PC-9 (cell line): ENCODE results near the gene TAP2. TPM values are rescaled to one million over a fixed set of nuclear protein-coding genes. Genes with fewer than 3 reads are reported as not detected.

Experiments
- BruUV-seq: library from RNA; stranded (reverse); fragments of 400-500 nt; replicated peaks from 2 replicates; lab custom pipeline; 2021; lab: Mats Ljungman, UMichigan
- CTCF ChIA-PET: fragments of 300-600 bp; sonication (Branson Sonifier 250); formaldehyde crosslinking; loops from one replicate; lab custom pipeline; 2022; ENCODE audit warnings: antibody characterized with exemption; lab: Charles Lee
- POLR2A ChIA-PET: fragments of 300-600 bp; sonication (Branson Sonifier 250); formaldehyde crosslinking; loops from one replicate; lab custom pipeline; 2022; ENCODE audit warnings: antibody characterized with exemption; ENCODE audit not compliant: unreplicated experiment; lab: Charles Lee
- DNase-seq, 2 experiments: peaks; one replicate each; pipeline versions ENCODE4 v3.0.0 to v3.0.0-alpha.2; 2015 to 2022; ENCODE audit warnings: mixed read lengths in 1 of 2
- H2AFZ ChIP-seq: fragments of 200-600 bp; sonication (generic); 2 replicates; pipeline ENCODE4 v1.8.1; 2017; ENCODE audit warnings: antibody characterized with exemption
- H3F3A ChIP-seq: fragments of 200-600 bp; sonication (generic); 2 replicates; pipeline ENCODE4 v1.8.1; 2017; ENCODE audit warnings: antibody characterized with exemption, mild to moderate bottlenecking, low read depth; ENCODE audit not compliant: insufficient read depth
- H3K27ac ChIP-seq: fragments of 200-600 bp; sonication (generic); 2 replicates; pipeline ENCODE4 v1.6.1; 2016; ENCODE audit warnings: mixed run types
- H3K27me3 ChIP-seq: fragments of 200-600 bp; sonication (generic); 2 replicates; pipeline ENCODE4 v1.6.1; 2016; ENCODE audit warnings: low read depth, mixed run types; ENCODE audit not compliant: insufficient read depth
- H3K36me3 ChIP-seq: fragments of 200-600 bp; sonication (generic); 2 replicates; pipeline ENCODE4 v1.6.1; 2016; ENCODE audit warnings: low read depth, mixed run types
- H3K4me1 ChIP-seq: fragments of 200-600 bp; sonication (generic); replicated peaks from 2 replicates; pipeline ENCODE4 v1.6.1; 2016; ENCODE audit warnings: mixed run types; ENCODE audit not compliant: insufficient read depth
- H3K4me2 ChIP-seq: fragments of 200-600 bp; sonication (generic); 2 replicates; pipeline ENCODE4 v1.6.1; 2017; ENCODE audit warnings: mixed run types
- H3K4me3 ChIP-seq: fragments of 200-600 bp; sonication (generic); 2 replicates; pipeline ENCODE4 v1.6.1; 2016; ENCODE audit warnings: mixed run types
- H3K79me2 ChIP-seq: fragments of 200-600 bp; sonication (generic); 2 replicates; pipeline ENCODE4 v1.6.1; 2017; ENCODE audit warnings: low read depth, mixed run types
- H3K9me2 ChIP-seq: fragments of 200-600 bp; sonication (generic); 2 replicates; pipeline ENCODE4 v1.8.1; 2017; ENCODE audit warnings: mild to moderate bottlenecking; ENCODE audit not compliant: insufficient read depth
- H3K9me3 ChIP-seq: fragments of 200-600 bp; sonication (generic); 2 replicates; pipeline ENCODE4 v1.8.1; 2016; ENCODE audit warnings: low read depth; ENCODE audit not compliant: insufficient read depth
- H4K20me1 ChIP-seq: fragments of 200-600 bp; sonication (generic); 2 replicates; pipeline ENCODE4 v1.8.1; 2017; ENCODE audit not compliant: insufficient read depth
- EZH2 ChIP-seq: fragments of 200-600 bp; sonication (generic); IDR thresholded peaks from 2 replicates; pipeline ENCODE4 v1.8.0; 2017; ENCODE audit warnings: antibody characterized with exemption, low read depth
- intact Hi-C: fragments of 100-400 bp; cut with micrococcal nuclease; formaldehyde crosslinking; loops from one replicate; pipeline ENCODE4 v1.10.0; 2022; ENCODE audit not compliant: unreplicated experiment
- total RNA-seq: library from RNA; stranded (reverse); gene quantifications from 2 replicates; pipeline ENCODE4 v1.2.3, GENCODE V29; 2021
- TF ChIP-seq, protein P1 (sequence below): fragments of 200-600 bp; sonication (generic); conservative IDR thresholded peaks from 2 replicates; pipeline ENCODE4 v1.6.1; 2017; ENCODE audit warnings: mixed run types, antibody characterized with exemption, mild to moderate bottlenecking, moderate library complexity

TAP2 gene
- total RNA-seq, 1 experiment from 2014 or later, result 70.6 TPM

DNA sequence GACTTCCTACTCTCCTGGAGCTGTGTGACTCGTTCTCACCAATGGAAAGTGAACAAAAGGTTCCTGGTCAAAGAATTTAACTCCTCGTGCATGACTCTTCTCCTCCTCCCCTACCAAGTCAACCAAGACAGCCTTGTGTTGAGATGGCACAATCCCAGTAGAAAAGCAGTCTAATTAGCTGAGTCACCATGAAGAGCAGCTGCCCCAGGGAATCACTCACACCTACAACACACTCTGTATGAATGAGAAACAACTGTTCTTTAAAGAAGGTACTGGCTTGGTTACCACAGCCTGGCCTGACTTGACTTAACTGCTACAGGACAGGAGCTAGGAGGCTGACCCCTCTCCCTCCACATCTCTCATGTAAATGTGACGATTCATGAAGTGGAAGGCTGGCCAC is 18.8 kb downstream of the TAP2 start:
- peaks cover 32% of the 10 kb centered on the region for H3K4me1 ChIP-seq
- peak overlapping the region; percentile 80 for H3K27ac ChIP-seq
- no peak overlapping the region for H3K4me3 ChIP-seq
- no peaks in the 10 kb centered on the region for H3K79me2 ChIP-seq
- DNase-seq, result peak; percentile 56 to 85
- intact Hi-C loops, result loop anchor here (1.0 kb wide), 1 partner anchor 19 kb away; the partner anchor contains the start of gene TAP2
- H3K9me2 ChIP-seq, result no peaks in the 10 kb centered on the region
- H3K4me2 ChIP-seq, result peak overlapping the region; percentile 28; the same call in 1 of the 2 replicates
- CTCF ChIA-PET, result no interaction called here
- no peaks in the 10 kb centered on the region for H4K20me1 ChIP-seq
- BruUV-seq, result no TSS peak
- no peaks in the 10 kb centered on the region for H3K27me3 ChIP-seq
- TF ChIP-seq EZH2, result no peak
- TF ChIP-seq, protein P1, sequence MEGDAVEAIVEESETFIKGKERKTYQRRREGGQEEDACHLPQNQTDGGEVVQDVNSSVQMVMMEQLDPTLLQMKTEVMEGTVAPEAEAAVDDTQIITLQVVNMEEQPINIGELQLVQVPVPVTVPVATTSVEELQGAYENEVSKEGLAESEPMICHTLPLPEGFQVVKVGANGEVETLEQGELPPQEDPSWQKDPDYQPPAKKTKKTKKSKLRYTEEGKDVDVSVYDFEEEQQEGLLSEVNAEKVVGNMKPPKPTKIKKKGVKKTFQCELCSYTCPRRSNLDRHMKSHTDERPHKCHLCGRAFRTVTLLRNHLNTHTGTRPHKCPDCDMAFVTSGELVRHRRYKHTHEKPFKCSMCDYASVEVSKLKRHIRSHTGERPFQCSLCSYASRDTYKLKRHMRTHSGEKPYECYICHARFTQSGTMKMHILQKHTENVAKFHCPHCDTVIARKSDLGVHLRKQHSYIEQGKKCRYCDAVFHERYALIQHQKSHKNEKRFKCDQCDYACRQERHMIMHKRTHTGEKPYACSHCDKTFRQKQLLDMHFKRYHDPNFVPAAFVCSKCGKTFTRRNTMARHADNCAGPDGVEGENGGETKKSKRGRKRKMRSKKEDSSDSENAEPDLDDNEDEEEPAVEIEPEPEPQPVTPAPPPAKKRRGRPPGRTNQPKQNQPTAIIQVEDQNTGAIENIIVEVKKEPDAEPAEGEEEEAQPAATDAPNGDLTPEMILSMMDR, result no peak
- H3K36me3 ChIP-seq, result no peaks in the 10 kb centered on the region; the same call in 1 of the 2 replicates
- peaks cover 27% of the 10 kb centered on the region for H3F3A ChIP-seq
- POLR2A ChIA-PET, result interaction anchor here (0.6 kb wide), 1 partner anchor 1321 kb away, joined by 15 read pairs; no protein-coding TSS in a partner anchor
- H3K9me3 ChIP-seq, result 0 out of 2 replicates have a peak, but pooled peaks cover 3% of the 10 kb centered on the region
- no peak overlapping the region for H2AFZ ChIP-seq

DNA sequence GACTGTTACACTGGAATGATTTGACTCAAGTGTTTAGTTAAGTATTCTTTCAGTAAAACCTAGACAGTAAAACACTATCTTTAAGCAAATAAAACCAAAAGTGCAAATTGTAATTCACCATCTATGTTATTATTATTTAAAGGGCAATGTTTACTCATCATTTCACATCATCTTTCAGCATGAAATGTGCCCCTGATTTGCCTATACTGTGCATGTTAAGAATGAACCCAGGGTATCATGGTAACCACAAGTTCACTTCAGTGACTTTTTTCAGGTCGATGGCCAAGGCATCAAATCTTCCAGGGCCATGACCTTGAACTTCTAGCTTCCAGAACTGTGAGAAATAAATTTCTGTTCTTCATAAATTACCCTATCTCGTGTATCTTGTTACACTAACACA is 19.7 kb downstream of the TAP2 start:
- ChIA-PET POLR2A (no interaction called here), CTCF (no interaction called here)
- Histone ChIP-seq H3K9me2 (no peaks in the 10 kb centered on the region), H3K36me3 (no peaks in the 10 kb centered on the region; the same call in 1 of the 2 replicates), H3K4me2 (peak overlapping the region; percentile 28; the same call in 1 of the 2 replicates), H3K79me2 (no peaks in the 10 kb centered on the region), H3K27me3 (no peaks in the 10 kb centered on the region), H3K4me1 (peaks cover 32% of the 10 kb centered on the region), H3K27ac (peak overlapping the region; percentile 80), H2AFZ (no peak overlapping the region), H3K4me3 (no peak overlapping the region), H4K20me1 (no peaks in the 10 kb centered on the region), H3K9me3 (0 out of 2 replicates have a peak, but pooled peaks cover 3% of the 10 kb centered on the region), H3F3A (peaks cover 24% of the 10 kb centered on the region)
- intact Hi-C loops, result loop anchor here (1.0 kb wide), 1 partner anchor 19 kb away; the partner anchor contains the start of gene TAP2
- TF ChIP-seq, protein P1, result no peak
- TF ChIP-seq EZH2, result no peak
- no TSS peak for BruUV-seq
- DNase-seq, result no peak

DNA sequence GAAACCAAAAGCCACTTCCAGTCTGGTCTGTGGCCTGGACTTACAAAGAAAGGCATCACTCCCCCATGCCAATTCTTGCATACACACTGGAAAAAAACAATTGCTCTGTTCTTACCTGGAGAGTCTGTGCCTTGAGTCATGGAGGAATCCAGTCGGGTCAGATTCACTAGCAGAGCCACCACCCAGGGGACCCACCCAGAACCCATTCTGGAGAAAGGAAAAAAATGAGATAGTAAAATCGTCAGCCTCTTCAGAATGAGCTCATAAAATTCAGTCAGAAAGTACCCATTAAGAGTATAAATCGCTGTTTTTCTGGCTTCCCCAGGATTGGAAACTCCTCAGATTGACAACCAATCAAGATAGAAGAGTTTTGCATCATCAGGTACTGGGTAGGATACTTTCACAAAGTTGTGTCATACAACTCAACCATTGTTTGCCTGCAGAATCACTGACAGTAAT is 21.8 kb downstream of the TAP2 start, which contains the start of gene HLA-DOB:
TSS of gene HLA-DOB (minus strand) at position 257 of the 459 bp plus-strand sequence. CDS start at position 206, 51 bp downstream.
- no peaks in the 10 kb centered on the region; the same call in 1 of the 2 replicates for H3K36me3 ChIP-seq
- no peaks in the 10 kb centered on the region for H4K20me1 ChIP-seq
- peak; percentile 76 to 89 for DNase-seq
- peaks cover 24% of the 10 kb centered on the region for H3F3A ChIP-seq
- no peaks in the 10 kb centered on the region for H3K79me2 ChIP-seq
- POLR2A ChIA-PET, result interaction anchor here (0.6 kb wide), 3 partner anchors 22 to 684 kb away, joined by 3 to 7 read pairs (median 3); partner anchors contain the start of gene TAP2
- no peak for TF ChIP-seq EZH2
- TF ChIP-seq, protein P1, result no peak
- peaks cover 32% of the 10 kb centered on the region for H3K4me1 ChIP-seq
- intact Hi-C loops, result no loop called here
- no peaks in the 10 kb centered on the region for H3K9me2 ChIP-seq
- 0 out of 2 replicates have a peak, but pooled peaks cover 3% of the 10 kb centered on the region for H3K9me3 ChIP-seq
- H3K4me2 ChIP-seq, result peak within 1 kb of the TSS; percentile 54
- no peaks in the 10 kb centered on the region for H3K27me3 ChIP-seq
- no TSS peak for BruUV-seq
- peak within 1 kb of the TSS; percentile 54 for H3K27ac ChIP-seq
- H2AFZ ChIP-seq, result 0 out of 2 replicates have a peak within 1 kb of the TSS, but pooled peaks have one; percentile 1
- no peak within 1 kb of the TSS; the same call in 1 of the 2 replicates for H3K4me3 ChIP-seq
- CTCF ChIA-PET, result interaction anchor here (0.6 kb wide), 1 partner anchor 433 kb away, joined by 4 read pairs; no protein-coding TSS in a partner anchor
